GM19324 (cell line): ENCODE results near the gene HLA-DQA1.
A peak's percentile ranks its signal among the peaks of the same experiment; 100 is the strongest.
"Not testable (repeated sequence)": the region's sequence is repeated elsewhere in the genome, so short reads cannot be mapped to it uniquely, and the experiment has no call there.

Experiments used
- ATAC-seq: cut with Tn5 transposase; IDR thresholded peaks from one replicate; pipeline ENCODE4 v1.9.1; 2021; ENCODE audit warnings: mild to moderate bottlenecking, moderate library complexity; ENCODE audit not compliant: unreplicated experiment, low FRiP score

HLA-DQA1 gene

DNA sequence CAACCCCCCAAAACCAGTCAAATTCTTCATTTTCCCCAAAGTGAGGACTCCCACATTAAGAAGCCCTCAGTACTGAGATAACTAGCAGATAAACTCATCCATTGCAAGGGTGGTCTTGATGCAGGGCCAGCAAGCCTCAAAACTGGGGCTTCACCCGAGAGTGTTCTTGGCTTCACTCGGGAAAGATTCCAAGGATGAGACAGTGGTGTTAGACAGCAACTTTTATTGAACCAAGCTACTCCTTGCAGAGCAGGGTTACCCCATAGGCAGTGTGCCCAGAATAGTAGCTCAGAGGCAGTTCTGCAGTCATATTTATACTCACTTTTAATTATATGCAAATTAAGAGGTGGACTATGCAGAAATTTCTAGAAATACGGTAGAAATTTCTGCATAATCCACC lies 15.8 kb upstream of the HLA-DQA1 start:
- ATAC-seq = no peak

DNA sequence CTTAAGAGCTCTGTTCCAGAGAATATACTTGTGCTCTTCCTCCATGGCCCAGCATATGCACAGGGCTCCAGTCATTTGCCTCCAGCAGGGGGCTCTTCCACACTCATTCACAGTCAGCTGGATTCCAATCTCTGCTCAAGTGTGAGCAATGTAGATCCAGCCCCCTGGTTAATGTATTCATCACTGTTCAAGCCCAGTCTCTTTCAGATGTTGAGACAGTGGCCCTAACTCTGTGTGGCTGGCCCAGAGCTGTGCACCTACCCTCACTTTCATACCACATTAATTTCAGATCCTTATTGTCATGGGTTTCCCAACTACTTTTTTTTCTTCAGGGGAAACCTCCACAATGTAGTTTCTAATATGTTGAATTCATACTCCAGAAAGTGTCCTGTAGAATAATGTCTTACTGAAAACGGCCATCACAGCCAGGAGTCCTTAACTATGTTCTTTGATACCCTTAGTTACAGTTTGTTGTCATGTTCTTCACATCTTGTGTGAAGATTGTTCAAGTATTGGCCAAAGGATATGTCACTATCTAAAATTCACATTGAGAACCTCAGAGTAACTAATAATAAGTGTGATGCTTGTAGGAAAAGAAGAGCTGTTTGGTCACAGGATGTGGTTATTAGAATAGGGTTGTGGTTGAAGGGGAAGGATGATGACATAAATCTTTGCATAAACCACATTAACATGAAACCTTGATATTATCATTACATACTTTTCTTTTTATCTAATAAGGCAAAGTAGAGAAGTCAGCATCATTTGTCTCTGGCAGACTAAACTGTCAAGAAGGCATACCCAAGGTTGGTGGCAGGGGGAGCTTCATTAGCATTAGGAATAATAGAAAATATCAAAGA lies 14.4 kb upstream of the HLA-DQA1 start:
- peak; percentile 72 for ATAC-seq

DNA sequence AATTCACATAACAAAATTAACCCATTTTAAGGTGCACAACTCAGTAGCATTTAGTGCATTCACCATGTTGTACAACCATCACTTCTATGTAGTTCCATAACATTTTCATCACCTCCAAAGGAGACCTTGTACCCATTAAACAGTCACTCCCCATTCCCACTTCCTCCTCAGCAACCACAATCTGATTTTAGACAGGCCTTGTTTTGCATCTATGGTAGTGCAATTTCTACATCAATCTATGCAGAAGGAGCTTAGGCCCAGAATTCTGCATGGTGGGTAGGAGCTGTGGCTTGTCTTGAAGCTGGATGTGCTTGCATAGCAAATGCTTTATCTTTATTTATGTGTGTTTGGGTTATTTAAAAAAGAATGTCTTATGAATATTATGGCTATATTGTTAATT lies 13.5 kb upstream of the HLA-DQA1 start:
- no peak for ATAC-seq

DNA sequence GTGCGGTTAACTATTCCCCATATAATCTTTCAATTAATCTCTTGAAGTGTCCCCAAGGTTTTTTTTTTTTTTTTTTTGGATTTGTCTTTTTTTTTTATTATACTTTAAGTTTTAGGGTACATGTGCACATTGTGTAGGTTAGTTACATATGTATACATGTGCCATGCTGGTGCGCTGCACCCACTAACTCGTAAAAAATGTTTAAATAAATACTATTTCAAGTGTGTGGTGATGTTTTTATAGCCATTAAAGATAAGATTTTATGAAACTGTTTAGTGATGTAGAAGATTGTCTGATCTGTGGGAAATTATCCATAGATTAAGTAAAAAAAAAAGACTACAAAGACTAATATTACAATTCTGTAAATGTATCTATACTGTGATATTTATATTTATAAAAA lies 12.6 kb upstream of the HLA-DQA1 start:
- ATAC-seq = no peak

DNA sequence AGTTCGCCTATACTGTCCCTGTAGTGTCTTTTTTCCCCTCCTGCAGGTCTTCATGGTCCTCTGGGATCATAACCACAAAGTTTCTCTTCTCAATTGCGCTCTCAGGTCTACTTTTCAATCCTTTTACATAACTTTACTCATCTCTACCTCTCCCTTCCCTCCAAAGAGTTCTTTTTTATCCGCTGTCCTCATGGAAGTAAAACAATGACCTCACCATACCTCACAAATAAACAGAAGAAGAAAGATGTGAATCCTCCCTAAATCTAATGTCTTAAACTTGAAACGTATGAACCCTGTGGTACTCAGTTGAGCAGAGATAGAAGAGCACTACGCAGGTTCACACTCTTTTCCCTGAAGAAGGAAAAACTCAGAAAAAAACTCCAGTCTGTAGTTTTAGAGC lies 12.1 kb upstream of the HLA-DQA1 start:
- ATAC-seq = no peak

DNA sequence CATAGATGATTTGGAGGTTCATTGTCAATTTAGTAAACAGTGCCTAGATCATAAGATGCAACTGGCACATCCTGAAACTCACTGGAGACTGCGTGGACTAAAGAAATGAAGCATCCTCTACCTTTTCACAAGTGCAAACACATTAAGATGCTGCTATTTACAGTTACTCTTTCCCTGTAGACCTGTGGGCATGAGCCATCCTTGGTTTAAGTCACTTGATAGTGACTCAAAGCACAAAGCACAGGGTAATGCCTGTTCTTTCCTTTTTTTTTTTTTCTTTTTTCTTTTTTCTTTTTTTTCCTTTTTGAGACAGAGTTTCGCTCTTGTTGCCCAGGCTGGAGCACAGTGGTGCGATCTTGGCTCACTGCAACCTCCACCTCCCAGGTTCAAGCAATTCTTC lies 10.0 kb upstream of the HLA-DQA1 start:
- ATAC-seq = no peak

DNA sequence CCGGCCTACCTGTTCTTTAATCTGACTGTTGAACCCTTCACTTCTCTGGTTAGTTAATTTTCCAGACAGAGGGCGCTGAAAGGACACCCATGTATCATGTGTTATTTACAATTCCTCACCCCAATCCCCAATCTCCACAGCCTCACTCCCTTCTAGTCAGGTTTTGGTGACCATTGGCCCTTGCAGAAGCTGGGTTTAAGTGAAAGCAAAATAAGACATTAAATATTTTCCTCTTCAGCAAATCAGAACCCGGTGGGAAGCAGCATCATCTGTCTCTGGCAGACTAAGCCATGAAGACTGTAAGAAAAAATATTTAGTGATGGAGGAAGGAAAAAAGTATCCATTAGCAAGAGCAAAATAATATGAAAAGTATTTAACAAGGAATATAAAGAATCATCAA lies 9.4 kb upstream of the HLA-DQA1 start:
- ATAC-seq = peak; percentile 43

DNA sequence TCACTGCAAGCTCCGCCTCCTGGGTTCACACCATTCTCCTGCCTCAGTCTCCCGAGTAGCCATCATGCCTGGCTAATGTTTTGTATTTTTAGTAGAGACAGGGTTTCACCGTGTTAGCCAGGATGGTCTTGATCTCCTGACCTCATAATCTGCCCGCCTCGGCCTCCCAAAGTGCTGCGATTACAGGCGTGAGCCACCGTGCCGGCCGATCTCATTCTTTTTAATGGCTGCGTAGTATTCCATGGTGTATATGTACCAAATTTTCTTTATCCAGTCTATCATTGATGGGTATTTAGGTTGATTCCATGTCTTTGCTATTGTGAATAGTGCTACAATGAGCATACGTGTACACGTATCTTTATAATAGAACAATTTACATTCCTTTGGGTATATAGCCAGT lies 7.4 kb upstream of the HLA-DQA1 start:
- ATAC-seq = not testable (repeated sequence)

DNA sequence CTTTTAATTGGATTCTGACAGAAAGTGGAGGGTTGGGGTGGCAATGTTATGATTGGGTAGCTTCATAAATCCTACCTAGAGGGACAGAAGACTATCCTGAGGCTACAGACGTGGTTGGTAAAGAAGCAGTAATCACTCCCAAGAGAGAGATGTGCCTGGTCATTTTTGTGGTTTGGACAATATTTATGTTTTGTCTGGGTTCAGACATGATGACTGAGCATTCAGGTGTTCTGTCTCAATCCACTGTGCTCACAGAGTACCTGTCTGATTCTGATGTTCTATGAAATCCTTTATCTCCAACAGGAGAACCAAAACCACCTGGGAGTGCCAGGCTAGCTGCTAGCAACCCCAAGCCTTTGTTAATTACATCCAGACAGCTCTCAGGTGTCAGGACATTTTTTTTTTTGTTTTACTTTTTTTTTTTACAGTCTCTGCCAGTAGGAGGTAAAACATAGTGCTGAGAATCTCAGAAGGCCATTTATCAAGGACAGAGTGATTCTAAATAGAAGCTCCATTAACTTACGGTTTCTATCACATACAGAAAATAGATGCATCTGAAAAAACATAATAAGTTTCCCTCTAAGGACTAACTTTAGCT lies 1.6 kb upstream of the HLA-DQA1 start:
- ATAC-seq = no peak

DNA sequence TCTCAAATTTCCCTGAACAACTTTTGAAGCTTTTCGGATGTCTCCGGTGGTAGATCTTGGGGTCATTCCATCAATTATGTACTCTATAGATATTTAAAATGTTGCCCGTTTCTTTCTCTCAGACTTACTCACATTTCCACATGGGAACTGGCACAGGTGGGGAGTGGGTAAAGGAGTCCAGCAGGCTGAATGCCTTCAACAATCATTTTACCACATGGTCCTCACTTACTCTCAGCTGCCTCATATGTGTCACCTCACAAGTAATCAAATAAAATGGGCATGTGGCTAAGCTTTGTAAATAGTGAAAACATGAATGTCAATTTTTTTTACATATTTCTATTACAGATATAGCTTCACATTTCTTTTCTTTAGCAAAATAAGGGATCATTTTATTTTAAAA lies 677 bp downstream of the HLA-DQA1 start:
- ATAC-seq = no peak

DNA sequence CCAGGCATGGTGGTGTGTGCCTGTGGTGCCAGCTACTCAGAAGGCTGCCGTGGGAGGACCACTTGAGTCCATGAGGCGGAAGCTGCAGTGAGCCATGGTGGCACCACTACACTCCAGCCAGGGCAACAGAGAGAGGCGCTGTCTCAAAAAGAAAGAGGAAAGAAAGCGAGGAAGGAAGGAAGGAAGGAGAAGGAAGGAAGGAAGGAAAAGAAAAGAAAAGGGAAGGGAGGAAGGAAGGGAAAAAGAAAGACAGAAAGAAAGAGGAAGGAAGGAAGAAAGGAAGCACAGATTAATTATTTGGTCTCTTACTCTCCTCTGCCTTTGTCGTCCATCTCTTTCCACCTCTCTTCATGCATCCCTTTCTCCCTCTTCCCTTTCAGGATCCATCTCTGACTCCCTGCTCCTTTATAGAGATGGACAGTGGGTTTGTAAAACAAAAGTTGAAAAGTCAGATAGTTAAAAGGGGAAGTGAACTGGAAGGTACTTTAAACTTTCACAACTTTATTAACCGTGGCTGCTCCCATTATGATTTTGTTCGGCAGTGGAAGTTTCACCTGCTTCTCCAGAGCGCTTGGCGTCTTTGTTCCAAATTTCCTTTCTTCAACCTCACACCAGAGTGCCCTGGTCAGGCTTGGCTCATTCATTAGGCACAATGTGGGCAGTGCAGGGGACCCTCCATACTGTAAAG lies 1.5 kb downstream of the HLA-DQA1 start:
- no peak for ATAC-seq

DNA sequence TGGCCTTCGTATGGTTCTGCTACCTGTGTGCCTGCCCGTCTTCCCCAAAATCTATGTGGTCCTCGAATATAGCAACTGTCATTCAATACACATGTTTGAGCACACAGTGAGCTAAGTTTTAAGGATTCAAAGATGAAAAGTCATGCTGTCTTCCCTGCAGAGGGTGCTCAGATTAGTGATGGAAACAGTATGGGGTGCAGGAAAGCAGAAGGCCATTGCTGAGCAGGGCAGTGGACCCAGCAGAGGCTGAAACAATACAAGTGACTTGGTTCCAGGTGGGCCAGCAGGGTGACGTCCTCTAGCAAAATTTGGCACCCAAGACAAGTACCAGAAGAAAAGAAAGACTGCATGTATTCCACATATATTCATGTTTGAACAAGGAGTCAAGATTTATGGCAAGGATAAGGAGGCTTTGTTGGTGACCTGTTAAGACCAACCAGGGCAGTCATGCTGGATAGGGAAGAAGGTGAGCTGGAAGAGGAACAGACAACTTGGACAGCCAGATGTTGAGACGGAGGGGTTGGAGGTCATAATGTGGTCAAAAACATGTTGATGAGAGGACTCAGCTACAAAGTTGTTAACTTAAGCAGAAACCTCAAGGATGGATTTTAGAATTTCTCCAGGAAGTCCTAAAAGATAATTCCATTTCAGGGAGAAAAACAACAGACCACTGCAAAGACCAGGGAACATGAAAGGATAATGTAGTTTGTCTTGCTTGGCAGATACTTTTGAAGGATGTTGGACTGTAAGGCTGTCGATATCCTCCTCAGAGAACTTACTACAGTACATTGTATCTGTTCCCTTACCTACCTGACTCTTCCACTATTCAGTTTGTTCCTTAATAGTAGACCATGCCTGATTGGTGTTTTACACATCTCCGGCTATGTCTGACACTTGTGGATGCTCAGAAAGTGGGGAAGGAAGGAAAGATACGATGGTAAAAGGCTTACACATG lies 2.5 kb downstream of the HLA-DQA1 start:
- no peak for ATAC-seq

DNA sequence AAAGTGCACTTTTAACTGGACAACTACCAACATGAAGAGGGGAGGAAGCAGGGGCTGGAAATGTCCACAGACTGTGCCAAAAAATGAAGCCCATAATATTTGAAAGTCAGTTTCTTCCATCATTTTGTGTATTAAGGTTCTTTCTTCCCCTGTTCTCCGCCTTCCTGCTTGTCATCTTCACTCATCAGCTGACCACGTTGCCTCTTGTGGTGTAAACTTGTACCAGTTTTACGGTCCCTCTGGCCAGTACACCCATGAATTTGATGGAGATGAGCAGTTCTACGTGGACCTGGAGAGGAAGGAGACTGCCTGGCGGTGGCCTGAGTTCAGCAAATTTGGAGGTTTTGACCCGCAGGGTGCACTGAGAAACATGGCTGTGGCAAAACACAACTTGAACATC lies 3.9 kb downstream of the HLA-DQA1 start:
- no peak for ATAC-seq

DNA sequence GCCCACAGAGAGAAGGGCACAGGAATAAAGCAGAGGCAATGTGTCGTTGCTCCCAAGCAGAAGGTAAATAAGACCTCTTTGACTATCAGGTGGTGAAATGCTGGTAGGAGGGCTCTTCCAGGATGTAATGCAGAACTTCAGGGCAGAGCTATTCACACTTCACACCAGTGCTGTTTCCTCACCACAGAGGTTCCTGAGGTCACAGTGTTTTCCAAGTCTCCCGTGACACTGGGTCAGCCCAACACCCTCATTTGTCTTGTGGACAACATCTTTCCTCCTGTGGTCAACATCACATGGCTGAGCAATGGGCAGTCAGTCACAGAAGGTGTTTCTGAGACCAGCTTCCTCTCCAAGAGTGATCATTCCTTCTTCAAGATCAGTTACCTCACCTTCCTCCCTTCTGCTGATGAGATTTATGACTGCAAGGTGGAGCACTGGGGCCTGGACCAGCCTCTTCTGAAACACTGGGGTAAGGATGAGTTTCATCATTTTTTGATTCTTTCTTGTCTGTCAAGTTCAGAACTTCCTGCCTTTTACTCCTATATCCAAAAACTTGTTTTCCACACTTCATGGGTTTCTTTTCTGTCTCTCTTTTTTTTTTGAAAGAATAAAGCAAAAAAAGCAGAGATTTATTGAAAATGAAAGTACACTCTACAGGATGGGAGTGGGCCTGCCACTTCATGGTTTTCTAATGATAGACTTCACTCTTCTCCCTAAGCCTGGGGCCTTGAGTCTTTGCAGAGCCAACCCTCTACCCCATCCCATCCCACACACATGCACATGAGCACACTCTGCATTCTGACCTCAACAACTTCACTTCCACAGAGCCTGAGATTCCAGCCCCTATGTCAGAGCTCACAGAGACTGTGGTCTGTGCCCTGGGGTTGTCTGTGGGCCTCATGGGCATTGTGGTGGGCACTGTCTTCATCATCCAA lies 4.8 kb downstream of the HLA-DQA1 start:
- ATAC-seq = not testable (repeated sequence)

DNA sequence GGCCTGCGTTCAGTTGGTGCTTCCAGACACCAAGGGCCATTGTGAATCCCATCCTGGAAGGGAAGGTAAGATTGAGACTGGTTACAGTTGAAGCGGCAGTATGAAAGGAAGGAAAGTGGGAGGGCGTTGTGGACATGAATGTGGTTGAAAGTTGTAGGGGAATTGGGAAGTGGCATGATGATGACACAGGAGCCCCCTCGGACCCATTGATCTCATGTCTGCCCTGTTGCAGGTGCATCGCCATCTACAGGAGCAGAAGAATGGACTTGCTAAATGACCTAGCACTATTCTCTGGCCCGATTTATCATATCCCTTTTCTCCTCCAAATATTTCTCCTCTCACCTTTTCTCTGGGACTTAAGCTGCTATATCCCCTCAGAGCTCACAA lies 5.5 kb downstream of the HLA-DQA1 start:
- no peak for ATAC-seq

DNA sequence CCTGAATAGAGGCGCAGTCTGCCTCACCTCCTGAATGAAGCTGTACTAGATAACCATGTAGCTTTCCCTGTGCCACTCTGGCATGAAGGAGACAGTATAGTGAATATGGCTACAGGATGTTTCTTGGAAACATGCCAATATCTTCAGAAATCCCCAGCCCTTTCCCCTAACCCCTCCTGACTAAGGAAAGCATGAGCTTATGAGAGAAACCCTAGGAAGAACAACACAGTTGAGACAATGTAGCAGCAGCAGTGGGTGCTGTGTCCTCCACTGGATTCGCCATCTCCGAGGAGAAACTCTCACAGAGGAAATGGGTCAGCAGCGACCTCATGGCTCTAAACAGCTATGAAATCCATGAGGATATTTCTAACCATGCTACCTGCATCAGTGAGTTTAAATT lies 6.7 kb downstream of the HLA-DQA1 start:
- ATAC-seq = no peak

DNA sequence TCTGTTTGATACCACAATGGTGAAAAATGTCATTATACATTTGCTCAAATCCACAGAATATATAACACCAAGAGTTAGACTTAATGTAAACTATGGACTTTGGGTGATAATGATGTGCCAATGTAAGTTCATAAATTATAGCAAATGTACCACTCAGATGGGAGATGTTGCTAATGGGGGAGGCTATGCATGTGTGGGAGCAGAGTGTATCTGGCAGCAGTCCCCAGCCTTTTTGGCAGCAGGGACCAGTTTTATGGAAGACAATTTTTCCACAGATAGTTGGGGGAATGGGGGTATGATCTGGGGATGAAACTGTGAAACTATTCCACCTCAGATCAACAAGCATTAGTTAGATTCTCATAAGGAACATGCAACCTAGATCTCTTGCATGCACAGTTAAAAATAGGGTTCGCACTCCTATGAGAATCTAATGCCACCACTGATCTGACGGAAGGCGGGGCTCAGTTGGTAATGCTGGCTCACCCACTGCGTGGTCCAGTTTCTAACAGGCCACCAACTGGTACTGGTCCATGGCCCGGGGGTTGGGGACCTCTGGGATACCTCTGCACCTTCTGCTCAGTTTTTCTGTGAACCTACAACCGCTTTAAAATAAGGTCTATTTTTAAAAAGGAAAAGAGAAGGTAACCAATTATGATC lies 8.0 kb downstream of the HLA-DQA1 start:
- ATAC-seq = no peak

DNA sequence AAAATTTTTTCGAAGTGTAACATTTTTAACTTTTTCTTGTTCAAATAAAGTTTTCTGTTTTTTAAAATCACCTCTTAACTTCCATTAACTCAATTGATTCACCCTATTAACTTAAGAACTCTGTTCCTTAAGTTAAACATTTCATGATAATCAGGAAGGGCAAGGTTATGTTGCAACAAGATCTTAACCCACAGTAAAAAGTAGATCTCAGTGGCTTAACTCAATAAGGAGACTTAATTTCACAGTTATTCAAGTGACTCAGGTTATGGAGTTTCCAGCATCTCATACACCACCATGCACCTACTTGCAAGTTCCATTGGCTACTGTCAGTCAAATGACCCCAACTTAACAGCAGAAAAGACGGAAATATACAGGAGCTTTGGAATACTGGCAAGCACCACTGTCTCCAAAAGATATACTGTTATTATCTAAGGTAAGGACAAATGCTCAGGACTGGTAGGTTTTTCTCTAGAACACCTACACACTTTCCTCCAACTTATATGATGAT lies 18.1 kb downstream of the HLA-DQA1 start:
- ATAC-seq = no peak

DNA sequence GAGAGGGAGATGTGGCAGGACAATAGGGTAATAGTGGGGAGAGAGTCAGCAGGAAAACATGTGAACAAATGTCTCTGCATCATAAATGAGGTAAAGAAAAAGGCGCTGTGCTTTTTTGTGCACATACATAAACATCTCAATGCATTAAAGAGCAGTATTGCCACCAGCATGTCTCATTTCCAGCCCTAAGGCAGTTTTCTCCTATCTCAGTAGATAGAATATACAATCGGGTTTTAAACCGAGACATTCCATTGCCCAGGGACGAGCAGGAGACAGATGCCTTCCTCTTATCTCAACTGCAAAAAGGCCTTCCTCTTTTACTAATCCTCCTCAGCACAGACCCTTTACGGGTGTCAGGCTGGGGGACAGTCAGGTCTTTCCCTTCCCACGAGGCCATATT lies 20.1 kb downstream of the HLA-DQA1 start:
- ATAC-seq = not testable (repeated sequence)
